Cardiac muscle cell (in vitro differentiated cells and primary cell): Measurements from ENCODE around the gene CRACR2A. TPM values are rescaled to one million over a fixed set of nuclear protein-coding genes. Genes with fewer than 3 reads are reported as not detected.

Experiments
- DNase-seq, 2 donors: peaks; one replicate each; pipeline versions ENCODE4 v3.0.0 to v3.0.0-alpha.2; 2010 to 2017; ENCODE audit warnings: low read depth in 1 of 2, low spot score in 1 of 2
- H3K27ac ChIP-seq: fragments of 200-600 bp; sonication (generic); 2 replicates; pipeline ENCODE4 v1.5.1; 2016
- H3K27me3 ChIP-seq: fragments of 200-600 bp; sonication (generic); 2 replicates; pipeline ENCODE4 v1.6.0; 2016; ENCODE audit warnings: control low read depth
- H3K36me3 ChIP-seq: fragments of 200-600 bp; sonication (generic); 2 replicates; pipeline ENCODE4 v1.5.1; 2016; ENCODE audit warnings: control low read depth
- H3K4me1 ChIP-seq: fragments of 200-600 bp; sonication (generic); 2 replicates; pipeline ENCODE4 v1.8.1; 2017; ENCODE audit warnings: low read depth, mild to moderate bottlenecking, mixed run types
- H3K4me3 ChIP-seq: fragments of 200-600 bp; sonication (generic); 2 replicates; pipeline ENCODE4 v1.5.1; 2016; ENCODE audit warnings: mild to moderate bottlenecking
- H3K9me3 ChIP-seq: fragments of 200-600 bp; sonication (generic); 2 replicates; pipeline ENCODE4 v1.5.1; 2017; ENCODE audit warnings: low read depth, mild to moderate bottlenecking, control low read depth
- CTCF ChIP-seq: IDR thresholded peaks from 2 replicates; pipeline ENCODE4 v1.5.1; 2012; ENCODE audit warnings: low read depth, mild to moderate bottlenecking, low read length
- polyA plus RNA-seq: library from polyadenylated mRNA; unstranded; fragments of >200 nt; fragmentation: Nextera tagmentation; extraction: Ambion mirVana; gene quantifications from 2 replicates; pipeline ENCODE4 v1.2.1, GENCODE V29; 2016
- total RNA-seq: library from RNA; depleted of rRNA; stranded (reverse); fragments of >200 nt; gene quantifications from 2 replicates; pipeline ENCODE4 v1.2.3, GENCODE V29; 2016

CRACR2A gene
- total and polyA plus RNA-seq, 2 experiments from 2014 or later, result 1.3 TPM; not detected in 1

- H3K4me3 ChIP-seq, result no peak overlapping the region
- no peak for DNase-seq
Observed at GRCh38 chr12:3723916-3724805, 28.7 kb downstream of the CRACR2A start.

DNA sequence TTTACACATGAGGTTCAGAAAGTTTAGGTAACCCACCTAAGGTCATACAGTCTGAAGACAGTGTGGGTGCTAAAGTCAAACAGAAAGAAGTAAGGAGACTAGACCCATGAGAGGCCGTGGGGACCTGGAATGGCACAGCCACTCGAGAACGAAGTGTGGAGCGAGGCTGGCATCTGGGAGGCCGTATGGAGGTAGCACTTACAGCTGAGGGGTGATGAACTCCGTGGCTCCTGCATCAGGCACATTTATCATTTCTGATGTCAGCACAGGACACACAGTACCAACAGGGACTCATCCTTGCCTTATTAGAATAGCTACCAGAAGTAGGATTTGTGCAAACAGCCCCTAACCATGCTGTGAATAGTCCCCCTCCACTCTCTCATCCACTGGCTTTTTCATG lies 30.5 kb downstream of the CRACR2A start:
- Histone ChIP-seq H3K27me3 (no peaks in the 10 kb centered on the region), H3K36me3 (no peaks in the 10 kb centered on the region), H3K9me3 (no peaks in the 10 kb centered on the region), H3K4me1 (no peaks in the 10 kb centered on the region), H3K27ac (no peak overlapping the region), H3K4me3 (no peak overlapping the region)
- no peak for TF ChIP-seq CTCF
- no peak for DNase-seq

More at GRCh38 chr12:3723916-3724805, 28.7 kb downstream of the CRACR2A start:
- TF ChIP-seq CTCF, result no peak
- no peaks in the 10 kb centered on the region for H3K36me3 ChIP-seq
- no peaks in the 10 kb centered on the region for H3K27me3 ChIP-seq
- no peak overlapping the region for H3K27ac ChIP-seq
- H3K4me1 ChIP-seq, result no peaks in the 10 kb centered on the region
- H3K9me3 ChIP-seq, result no peaks in the 10 kb centered on the region

GRCh38 chr12:3720772-3721171 lies 32.1 kb downstream of the CRACR2A start:
- H3K27me3 ChIP-seq, result no peaks in the 10 kb centered on the region
- H3K4me1 ChIP-seq, result no peaks in the 10 kb centered on the region
- H3K9me3 ChIP-seq, result no peaks in the 10 kb centered on the region
- no peaks in the 10 kb centered on the region for H3K36me3 ChIP-seq
- no peak overlapping the region for H3K27ac ChIP-seq
- TF ChIP-seq CTCF, result no peak
- no peak overlapping the region for H3K4me3 ChIP-seq
- no peak for DNase-seq

- no peak for TF ChIP-seq CTCF
- no peak overlapping the region for H3K27ac ChIP-seq
- H3K27me3 ChIP-seq, result no peaks in the 10 kb centered on the region
- no peaks in the 10 kb centered on the region for H3K36me3 ChIP-seq
- no peak for DNase-seq
- H3K4me3 ChIP-seq, result no peak overlapping the region
- no peaks in the 10 kb centered on the region for H3K4me1 ChIP-seq
- H3K9me3 ChIP-seq, result no peaks in the 10 kb centered on the region
Observed at GRCh38 chr12:3718100-3718499, 34.8 kb downstream of the CRACR2A start.

GRCh38 chr12:3717283-3717898 lies 35.5 kb downstream of the CRACR2A start:
- H3K9me3 ChIP-seq, result no peaks in the 10 kb centered on the region
- H3K27me3 ChIP-seq, result no peaks in the 10 kb centered on the region
- H3K4me3 ChIP-seq, result no peak overlapping the region
- no peak for DNase-seq
- no peaks in the 10 kb centered on the region for H3K4me1 ChIP-seq
- no peak for TF ChIP-seq CTCF
- no peaks in the 10 kb centered on the region for H3K36me3 ChIP-seq
- no peak overlapping the region for H3K27ac ChIP-seq
